ENCODE data around the gene UCK1.

UCK1 gene

DNA sequence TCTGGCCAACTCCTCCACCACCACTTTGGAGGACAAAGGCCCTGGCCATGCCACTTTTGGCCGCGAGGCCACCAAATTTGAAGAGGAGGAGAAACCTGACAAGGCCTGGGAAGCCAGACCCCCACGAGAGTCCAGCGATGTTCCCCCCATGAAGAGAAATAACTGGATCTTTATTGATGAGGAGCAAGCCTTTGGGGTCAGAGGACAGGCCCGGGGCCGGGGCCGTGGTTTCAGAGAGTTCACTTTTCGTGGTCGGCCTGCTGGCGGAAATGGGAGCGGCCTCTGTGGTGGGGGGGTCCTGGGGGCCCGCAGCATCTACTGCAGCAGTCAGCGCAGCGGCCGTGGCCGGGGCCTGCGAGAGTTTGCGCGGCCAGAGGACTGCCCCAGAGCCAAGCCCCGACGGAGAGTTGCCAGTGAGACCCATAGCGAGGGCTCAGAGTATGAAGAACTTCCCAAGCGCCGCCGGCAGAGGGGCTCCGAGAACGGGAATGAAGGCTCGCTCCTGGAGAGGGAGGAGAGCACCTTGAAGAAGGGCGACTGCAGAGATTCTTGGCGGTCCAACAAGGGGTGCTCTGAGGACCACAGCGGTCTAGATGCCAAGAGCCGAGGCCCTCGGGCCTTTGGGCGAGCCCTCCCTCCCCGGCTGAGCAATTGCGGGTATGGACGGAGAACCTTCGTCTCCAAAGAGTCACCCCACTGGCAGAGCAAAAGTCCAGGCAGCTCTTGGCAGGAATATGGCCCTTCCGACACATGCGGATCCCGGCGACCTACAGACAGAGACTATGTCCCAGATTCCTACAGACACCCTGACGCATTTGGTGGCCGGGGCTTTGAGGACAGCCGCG is 55.7 kb downstream of the UCK1 start:
- no peak for DNase-seq

DNA sequence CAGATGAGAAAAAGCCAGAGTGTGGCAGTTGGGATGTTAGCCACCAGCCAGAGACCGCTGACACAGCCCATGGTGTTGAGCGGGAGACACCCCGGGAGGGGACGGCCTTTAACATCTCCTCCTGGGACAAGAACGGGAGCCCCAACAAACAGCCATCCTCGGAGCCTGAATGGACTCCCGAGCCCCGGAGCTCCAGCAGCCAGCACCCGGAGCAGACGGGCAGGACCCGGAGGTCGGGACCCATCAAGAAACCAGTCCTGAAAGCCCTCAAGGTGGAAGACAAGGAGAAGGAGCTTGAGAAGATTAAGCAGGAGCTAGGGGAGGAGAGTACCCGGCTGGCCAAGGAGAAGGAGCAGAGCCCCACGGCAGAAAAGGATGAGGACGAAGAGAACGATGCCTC is 56.4 kb downstream of the UCK1 start:
- DNase-seq: no peak

DNA sequence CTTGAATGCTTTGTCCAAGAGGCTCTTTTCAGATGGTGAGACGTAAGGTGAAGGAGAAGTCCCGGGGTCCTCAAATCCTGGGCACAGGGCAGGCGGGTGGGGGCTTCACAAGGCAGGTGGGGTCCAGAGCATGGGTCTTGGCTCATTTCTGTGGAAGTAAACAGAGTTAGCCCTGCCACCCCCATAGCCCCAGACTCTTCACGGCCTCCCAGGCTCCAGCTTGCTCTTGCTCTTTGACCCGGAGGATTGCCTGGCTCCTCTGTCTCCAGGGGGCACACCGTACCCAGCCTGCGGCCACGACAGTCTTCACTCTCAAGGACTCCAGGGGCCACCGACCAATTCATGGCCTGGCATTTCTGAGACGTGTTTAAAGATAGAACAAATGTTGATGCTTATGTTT is 57.2 kb downstream of the UCK1 start:
- no peak for DNase-seq

Data from activated CD4-positive, alpha-beta T cell treated with anti-CD3 and anti-CD28 coated beads, Interleukin-2, amount 50 U/mL, for 4 hours (primary cell).